ENCODE results near the gene STK40.

Gene STK40

DNA sequence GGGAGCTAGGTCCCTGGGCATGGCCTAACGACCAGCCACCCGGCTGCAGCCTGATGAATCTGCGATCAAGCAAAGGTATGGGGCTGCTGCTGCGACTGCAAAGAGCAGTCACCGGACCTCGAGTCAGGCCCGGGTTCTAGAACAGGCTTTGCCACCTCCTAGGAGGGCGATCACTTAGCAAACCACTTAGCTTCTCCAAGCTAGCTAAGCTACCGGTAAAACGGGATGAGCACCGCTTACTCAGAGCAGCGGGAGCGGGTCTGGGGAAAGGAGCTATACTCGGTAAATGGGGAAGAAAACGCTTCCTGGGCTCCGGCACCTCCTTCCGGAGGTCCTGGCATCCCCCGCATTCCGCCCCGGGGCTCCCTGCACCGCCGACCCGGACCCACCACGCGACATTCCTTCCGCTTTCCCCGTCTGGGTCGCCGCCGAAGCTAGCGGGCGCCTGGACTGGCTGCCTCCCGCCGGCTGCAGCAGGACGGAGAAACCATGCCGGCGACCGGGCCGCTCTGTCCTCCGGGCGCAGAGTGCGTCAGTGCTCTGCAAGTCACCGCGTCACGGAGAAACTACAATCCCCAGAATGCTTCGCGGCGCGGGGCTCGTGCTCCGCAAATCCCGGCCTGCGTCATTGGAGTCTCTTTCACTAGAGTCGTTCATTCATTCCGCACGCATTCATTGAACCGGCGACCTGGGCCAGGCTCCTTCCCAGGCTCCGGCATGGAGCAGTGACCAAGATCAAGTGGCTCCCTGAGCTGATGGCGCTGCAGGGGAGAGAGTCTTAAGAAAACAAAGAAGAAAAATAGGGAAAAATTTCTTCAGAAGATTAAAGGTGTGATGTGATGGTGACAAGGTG lies 11.9 kb upstream of the STK40 start, which contains the start of gene LSM10:
TSS of gene LSM10 (minus strand) at position 531 of the 853 bp plus-strand sequence. CDS start 3,779 bp downstream, outside the sequence.
- peak; percentile 68 for DNase-seq

- DNase-seq = no peak
Measured at GRCh38 chr1:36397083-36397377, 11.3 kb upstream of the STK40 start.

- no peak for DNase-seq
Measured at GRCh38 chr1:36396359-36396758, 10.6 kb upstream of the STK40 start.

DNA sequence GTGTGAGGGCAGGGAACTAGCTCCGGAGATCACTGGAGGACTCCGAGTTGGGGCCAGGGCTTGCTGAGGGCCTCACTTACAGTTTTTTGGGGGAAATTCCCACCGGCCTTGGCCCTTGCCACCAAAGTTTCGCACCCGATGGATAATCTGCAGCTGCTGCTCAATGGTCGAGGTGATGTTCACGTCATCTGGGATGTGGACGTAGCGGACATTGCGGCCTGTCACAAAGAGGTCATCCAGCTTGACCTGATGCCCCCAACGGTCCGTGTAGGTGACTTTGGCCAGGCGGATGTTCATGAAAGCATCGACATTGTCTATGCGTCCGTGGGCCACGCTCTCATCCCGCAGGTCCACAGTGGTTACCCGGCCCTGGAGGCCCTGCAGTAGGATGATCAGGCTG lies 8.0 kb upstream of the STK40 start:
- no peak for DNase-seq

DNA sequence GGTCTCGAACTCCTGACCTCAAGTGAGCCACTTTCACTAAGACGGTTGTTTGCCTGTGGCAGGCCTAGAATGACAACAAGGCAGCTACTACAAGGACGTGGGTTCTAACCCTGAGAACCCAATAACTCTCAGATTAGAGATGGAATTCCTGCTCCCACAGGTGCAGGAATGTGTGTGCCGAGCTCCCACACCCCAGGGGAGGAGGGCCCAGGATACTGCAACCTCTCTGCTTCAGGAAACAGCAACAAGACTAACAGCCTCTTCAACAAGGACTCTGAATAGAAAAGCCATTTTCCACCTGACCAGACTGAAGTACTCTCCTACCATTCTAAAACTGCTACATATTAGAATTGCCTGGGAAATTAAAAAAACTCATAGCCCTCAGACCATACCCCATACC lies 7.1 kb upstream of the STK40 start:
- DNase-seq = no peak

DNA sequence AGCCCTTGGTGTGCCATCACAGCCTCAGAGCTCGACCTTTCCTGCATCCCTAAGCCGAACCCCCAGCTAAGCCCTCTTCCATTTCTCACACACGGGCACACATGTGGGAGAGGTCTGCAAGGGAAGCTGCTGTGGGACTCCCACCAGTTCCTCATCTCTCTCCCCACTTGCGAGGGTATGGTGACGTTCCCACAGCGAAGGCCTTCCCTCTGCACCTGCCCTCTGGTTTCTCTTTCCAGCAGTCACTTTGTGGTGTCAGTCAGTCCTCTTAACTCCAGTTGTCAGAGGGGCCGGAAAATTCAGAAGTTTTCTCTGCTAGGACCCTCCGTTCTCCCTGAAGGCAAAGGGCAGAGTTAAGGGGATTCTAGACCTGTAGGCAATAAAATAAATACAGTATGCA lies 5.5 kb upstream of the STK40 start:
- DNase-seq = no peak

DNA sequence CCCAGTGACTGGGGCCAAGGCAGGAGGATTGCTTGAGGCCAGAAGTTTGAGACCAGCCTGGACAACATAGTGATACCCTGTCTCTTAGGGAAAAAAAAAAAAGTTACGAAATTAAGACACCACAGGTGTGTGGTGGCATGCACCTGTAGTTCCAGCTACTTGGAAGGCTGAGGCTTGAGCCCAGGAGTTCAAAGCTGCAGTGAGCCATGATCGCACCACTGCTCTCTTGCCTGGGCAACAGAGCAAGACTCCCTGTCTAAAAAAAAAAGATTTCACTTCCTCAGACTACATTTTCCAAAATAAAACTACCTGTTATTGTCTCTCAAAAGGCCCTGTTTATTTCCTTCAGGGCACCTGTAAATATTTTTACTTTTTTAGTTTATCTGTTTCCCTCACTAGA lies 4.7 kb upstream of the STK40 start:
- DNase-seq = no peak

- no peak for DNase-seq
Measured at GRCh38 chr1:36389999-36390398, 4.3 kb upstream of the STK40 start.

DNA sequence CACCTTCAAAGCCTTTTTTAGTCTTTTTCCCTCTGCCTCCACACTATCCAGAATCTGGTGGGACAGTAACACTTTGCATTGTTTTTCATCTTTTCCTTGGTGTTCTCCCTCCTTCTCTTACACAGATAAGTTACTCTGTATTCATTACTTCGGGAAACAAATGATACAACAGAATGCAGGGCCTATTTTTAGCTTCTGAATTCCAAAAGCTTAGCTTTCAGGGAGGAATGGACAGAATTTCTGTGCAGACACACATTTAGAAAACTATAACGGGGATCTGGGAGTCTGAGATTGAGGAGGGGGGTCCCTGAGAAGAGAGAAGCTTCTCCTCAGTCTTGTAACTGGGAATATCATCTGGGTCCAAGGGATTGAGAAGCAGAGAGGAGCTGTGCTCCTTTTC lies 3.5 kb upstream of the STK40 start:
- DNase-seq = no peak

DNA sequence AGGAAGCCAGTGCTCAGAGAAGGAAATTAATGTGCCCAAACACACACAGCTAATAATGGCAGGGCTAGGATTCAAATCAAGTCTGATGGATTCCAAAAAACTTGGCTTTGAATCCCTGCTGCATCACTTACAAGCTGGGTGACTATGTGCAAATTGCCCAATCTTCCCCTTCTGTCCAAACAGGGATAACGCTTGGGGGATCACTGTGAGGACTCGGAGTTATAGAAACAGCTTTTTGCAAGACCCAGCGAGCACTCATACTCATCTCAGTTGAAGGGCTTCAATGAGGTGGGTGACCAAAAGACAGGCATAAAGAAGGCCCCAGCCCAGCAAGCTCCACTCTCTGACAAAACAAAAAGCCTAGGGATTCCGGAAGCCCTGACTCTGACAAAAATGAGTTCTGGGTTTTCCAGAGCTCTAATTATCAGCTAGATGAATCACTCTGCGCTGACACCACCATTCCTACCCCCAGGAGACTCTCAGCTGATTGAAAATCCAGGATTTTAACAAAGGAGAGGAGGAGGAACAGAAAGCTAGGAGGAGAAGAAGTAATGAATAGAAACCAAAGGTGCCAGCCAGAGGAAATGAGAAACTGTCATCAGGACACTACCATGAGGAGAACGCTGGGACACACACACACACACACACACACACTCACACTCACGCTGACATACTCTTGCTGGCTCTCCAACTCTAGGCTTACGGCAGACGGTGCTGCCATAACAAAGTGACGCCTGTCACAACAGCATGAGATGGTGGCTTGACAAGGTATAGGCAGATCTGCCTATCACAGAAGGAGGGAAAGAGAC lies 1.6 kb upstream of the STK40 start:
- DNase-seq = no peak

DNA sequence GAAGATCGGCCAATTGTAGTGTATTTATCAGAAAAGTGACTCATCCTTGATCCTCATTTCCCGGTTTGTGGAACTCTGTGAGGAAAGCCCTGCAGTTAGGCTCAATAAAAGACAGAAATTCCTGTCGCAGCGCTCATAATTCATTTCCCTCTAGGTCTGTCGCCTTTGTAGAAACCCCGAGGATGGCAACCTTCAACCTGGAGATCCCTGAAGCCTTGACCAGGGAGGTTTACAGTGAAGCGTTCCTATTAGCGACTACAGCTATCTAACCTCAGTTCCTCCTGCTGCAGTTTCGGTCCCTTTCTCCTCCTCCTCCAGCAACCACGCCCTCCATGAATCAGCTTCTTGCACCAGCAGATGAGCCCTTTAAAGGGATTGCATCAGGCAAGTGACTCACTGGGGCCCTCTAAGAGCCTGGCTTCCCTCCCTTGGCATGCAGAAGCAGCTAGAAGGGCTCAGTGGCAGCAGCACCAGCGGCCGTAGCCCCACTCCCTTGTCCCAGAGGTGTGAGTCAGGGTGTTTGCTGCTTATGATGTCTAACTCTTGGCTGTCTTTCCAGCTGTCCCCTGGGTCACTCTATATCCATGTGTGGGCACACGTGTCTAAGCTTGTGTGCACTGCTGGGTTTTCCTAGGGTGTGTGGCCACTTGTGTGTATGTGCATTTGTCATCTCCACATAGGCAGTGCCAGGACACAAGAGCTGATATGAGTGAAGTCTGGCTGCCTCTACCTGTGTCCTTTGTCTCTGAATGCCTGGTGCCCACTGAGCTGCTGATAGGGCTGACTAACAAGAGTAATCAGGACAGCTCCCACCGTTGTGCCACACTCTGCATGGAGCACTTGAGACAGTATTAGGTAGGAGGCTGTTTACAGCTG lies 779 bp upstream of the STK40 start:
- DNase-seq = peak; percentile 70

DNA sequence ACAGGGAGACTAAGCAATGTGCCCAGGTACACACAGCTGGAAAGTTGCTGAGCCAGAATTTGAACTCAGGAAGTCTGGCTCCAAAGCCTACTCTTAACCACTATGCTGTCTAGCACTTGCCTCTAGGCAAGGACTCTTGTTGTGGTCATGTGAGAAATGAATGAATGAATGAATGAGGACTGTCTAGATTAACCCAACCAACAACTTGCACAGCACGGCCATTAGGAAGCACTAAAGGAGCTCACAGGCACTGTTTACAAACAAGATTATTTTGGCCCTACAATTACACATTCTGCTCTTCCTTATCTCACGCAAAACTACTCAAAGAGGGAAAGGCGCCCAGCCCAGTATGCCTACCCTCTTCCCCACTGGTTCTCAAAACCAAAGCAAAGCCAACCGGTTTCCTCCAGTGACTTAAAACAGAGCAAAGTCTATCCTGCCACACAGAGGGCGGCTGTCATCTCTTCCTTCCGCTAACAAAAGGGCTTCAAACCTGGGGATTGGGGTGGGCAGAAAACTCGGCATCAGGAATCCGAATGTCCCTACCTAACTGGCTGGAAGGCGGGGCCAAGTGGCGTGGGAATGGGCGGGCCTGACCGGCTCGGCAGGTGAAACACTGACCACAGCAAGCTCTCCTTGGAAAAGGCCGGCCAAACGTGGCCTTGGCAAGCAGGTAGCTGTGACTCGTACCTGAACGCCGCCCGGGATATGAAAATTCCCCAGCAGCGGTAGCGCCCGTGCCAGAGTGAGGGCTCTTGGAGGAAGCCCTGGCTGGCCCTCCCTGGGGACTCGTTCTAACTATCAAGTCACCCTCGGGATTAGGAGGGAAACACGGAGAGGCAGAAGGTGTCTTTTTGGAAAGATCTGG lies 948 bp downstream of the STK40 start:
- no peak for DNase-seq

GRCh38 chr1:36383240-36383639 lies 2.5 kb downstream of the STK40 start:
- no peak for DNase-seq

DNA sequence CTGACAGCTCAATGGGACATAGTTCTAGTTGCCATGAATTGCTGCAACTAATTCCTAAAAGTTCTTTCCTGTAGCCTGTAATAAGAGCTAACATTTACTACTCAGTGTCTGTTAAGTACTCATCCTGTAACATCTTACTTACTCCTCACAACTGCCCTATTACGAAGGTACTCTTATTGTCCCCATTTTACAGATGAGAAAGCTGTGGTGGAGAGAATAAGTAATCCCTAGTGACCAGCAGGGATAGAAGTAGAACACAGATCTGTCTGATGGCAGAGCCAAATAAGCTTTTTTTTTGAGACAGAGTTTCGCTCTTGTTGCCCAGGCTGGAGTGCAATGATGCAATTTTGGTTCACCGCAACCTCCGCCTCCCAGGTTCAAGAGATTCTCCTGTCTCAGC lies 3.1 kb downstream of the STK40 start:
- no peak for DNase-seq

DNA sequence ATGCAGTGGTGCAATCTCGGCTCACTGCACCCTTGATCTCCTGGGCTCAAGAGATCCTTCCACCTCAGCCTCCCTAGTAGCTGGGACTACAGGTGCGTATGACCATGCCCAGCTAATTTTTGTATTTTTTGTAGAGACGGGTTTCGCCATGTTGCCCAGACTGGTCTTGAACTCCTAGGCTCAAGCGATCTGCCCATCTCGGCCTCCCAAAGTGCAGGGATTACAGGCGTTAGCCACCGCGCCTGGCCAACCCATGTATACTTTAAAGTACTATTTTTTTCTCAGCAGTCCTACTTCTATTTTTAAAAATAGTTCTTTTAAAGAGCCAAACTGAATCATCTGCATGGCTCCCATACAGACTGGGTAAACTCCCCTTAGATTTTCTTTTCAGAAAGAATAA lies 3.5 kb downstream of the STK40 start:
- DNase-seq = no peak

- DNase-seq = no peak
Measured at GRCh38 chr1:36381405-36381804, 4.3 kb downstream of the STK40 start.

- no peak for DNase-seq
Measured at GRCh38 chr1:36380782-36381181, 4.9 kb downstream of the STK40 start.

- no peak for DNase-seq
Measured at GRCh38 chr1:36380143-36380619, 5.5 kb downstream of the STK40 start.

GRCh38 chr1:36377791-36378492 lies 7.8 kb downstream of the STK40 start:
- no peak for DNase-seq

DNA sequence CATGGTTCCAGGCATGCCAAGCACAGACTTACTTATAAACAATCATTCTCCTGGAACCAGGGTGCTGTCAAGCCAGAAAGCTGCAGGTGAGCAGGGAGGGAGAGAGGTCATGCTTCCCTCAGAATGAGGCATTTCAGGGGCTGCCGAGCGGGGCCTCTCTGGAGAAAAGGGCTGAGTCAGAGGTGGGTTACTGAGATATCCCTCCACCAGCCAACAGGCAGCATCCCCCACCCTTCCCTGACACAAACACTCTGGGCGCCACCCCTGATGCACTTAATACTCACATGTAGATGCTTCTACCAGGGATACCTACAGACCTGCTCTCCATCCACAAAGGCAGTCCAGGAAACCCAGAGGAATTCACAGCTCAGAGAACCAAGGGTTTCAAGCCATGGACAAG lies 13.1 kb downstream of the STK40 start:
- DNase-seq = no peak

DNA sequence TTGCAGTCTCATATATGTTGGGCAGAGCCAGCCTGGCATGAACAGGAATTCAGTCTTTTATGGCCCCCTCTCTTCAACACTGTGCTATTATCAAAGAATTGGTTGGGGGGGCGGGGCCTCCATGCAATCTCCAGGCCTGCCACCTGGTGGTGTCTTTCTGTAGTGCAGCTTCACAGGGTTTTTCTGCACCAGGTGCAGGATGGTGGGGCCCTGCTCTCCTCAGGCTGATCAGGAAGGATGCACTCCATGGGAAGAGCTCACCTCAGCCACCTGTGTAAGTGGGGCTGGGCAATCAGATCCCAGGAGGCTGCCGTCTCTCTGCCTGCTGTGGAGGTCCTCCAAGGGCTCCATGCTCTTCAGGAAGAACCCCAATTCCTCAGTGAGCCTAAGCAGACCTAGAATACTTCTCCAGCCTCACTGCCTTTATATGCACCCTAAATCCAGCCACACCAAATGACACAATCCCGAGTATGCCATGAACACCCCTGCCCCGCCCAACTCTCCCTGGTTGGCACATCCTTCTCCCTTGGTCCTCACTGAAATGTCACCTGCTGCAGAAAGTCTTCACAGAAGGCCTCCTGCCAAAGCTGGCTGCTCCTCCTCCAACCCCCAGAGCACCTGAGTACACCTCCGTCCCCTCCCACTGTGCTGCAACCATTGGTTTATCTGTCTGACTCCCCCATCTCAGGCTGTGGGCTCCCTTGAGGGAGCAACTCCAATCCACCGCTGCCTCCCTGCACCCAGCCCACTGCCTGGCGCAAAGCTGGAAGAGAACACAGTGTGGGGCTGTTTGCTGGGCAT lies 16.5 kb downstream of the STK40 start:
- DNase-seq = peak; percentile 52

All from NCI-H1694 treated with DMSO at 0.1 percent for 48 hours (cell line).